Prostate gland (tissue), 1 donor: ENCODE measurements around the gene SNRPA1.

Experiments used
- POLR2A ChIP-seq: fragments of 450-650 bp; IDR thresholded peaks from one replicate; pipeline ENCODE4 v1.6.1; 2016; ENCODE audit warnings: antibody characterized with exemption, mild to moderate bottlenecking
- POLR2AphosphoS5 ChIP-seq: sonication (generic); formaldehyde crosslinking; IDR thresholded peaks from one replicate; pipeline ENCODE4 v1.6.1; 2017; ENCODE audit warnings: antibody characterized with exemption

DNA sequence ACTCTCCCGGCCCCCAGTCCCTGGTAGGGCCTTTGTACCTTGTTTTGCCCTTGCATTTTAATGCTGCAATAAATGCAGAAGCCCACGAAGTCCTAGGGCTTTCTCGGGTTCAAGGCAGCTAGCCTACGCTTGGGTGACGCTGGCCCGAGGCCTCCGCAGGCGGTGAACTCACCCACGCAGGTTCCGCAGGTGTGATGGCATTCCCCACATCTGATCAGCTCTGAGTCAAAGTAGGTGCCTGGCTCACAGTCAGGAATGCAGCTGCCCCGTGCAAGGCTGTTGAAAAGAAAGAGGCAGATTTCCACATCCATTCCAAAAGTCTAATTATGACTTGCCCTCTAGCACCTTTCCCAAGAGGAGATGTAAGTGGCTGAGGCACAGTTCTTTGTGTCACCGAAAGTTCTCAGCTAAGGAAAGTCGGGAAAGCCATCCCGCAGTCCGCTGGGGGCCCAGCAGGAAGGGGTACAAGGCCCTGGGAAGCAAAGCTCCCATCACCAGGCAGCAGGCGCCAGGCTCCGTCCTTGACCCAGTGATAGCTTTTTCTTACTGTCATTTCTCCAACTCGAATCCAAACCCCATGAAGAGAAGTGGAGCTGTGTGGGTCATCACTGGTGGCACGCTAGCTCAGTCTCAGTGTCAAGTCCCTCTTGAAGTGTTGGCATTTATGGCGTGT lies 23.2 kb upstream of the SNRPA1 start:
- TF ChIP-seq POLR2A (no peak), POLR2AphosphoS5 (no peak)
